ENCODE data around the gene ASXL1. TPM values are rescaled to one million over a fixed set of nuclear protein-coding genes. Genes with fewer than 3 reads are reported as not detected.

ASXL1 gene
- polyA plus RNA-seq, 1 of the 3 experiments (the other 2 are of a cell fraction) = 36.6 TPM

- ChIA-PET POLR2A (interaction anchor here (0.6 to 2.0 kb wide), 12 partner anchors 13 to 331 kb away, joined by 3 to 11 read pairs (median 4); no protein-coding TSS in a partner anchor), CTCF (interaction anchor here (0.9 to 4.1 kb wide), 7 partner anchors 13 to 37 kb away, joined by 3 to 41 read pairs (median 28); no protein-coding TSS in a partner anchor)
- Histone ChIP-seq H3K9me2 (no peaks in the 10 kb centered on the region), H4K20me1 (ENCODE audit: insufficient read depth) (peaks cover 37% of the 10 kb centered on the region), H3K36me3 (replicated peaks in 1 of 2; ENCODE audit: control insufficient read depth in 1 of 2, insufficient read depth in 2 of 2, low read length in 1 of 2) (peaks cover 0 to 5% of the 10 kb centered on the region in 2 experiments), H3K27me3 (ENCODE audit: insufficient read depth) (no peaks in the 10 kb centered on the region), H2AFZ (ENCODE audit: low read depth) (0 out of 2 replicates have a peak overlapping the region, but pooled peaks have one; percentile 68), H3K9ac (peak overlapping the region; percentile 81), H3F3A (replicated peaks; ENCODE audit: insufficient read depth) (peaks cover 5% of the 10 kb centered on the region), H3K4me3 (ENCODE audit: low read depth in 2 of 2, low read length in 1 of 2) (peak overlapping the region; percentile 79 to 86), H3K4me2 (peak overlapping the region; percentile 97), H3K4me1 (ENCODE audit: control insufficient read depth in 1 of 2, insufficient read depth in 2 of 2, low read depth in 1 of 2, low read length in 1 of 2) (peaks cover 0 to 46% of the 10 kb centered on the region in 2 experiments; a peak in 2 of 4 replicates), H3K79me2 (ENCODE audit: insufficient read depth) (peaks cover 44% of the 10 kb centered on the region), H3K27ac (ENCODE audit: low read depth in 2 of 2, low read length in 1 of 2) (peak overlapping the region; percentile 87 to 100), H3K9me3 (no peaks in the 10 kb centered on the region)
- WGBS (ENCODE audit: low lambda C conversion rate) = 3% methylated on average over 39 of the region's 79 CpGs
- peak; percentile 96 for DNase-seq
- no peak for TF ChIP-seq NRF1 (IDR thresholded peaks at IDR 0.05; ENCODE audit: low read depth, low read length)
- no peak for TF ChIP-seq USF2 (IDR thresholded peaks at IDR 0.05; ENCODE audit: borderline replicate concordance, low read depth, low read length)
- no peak for TF ChIP-seq FOXM1 (IDR thresholded peaks at IDR 0.05; ENCODE audit: low read depth)
- no peak; the same call in 1 of the 2 replicates for TF ChIP-seq GABPA (IDR thresholded peaks at IDR 0.05; ENCODE audit: low read depth)
- no peak for TF ChIP-seq FOSL2 (IDR thresholded peaks at IDR 0.05; ENCODE audit: borderline replicate concordance, low read depth)
- TF ChIP-seq RAD21 (IDR thresholded peaks at IDR 0.05; ENCODE audit: low read length) = no peak
- no peak for TF ChIP-seq IRF3 (IDR thresholded peaks at IDR 0.05; ENCODE audit: low read depth, low read length)
- TF ChIP-seq MXI1 (IDR thresholded peaks at IDR 0.05; ENCODE audit: low read depth, low read length) = peak; percentile 58; the same call in 1 of the 2 replicates
- peak in 1 of 2 experiments; percentile 31; a peak in 1 of 4 replicates for TF ChIP-seq EP300 (IDR thresholded peaks at IDR 0.05; ENCODE audit: borderline replicate concordance in 1 of 2, low read depth in 1 of 2, low read length in 1 of 2)
- 0 out of 2 replicates have a peak, but pooled peaks have one; percentile 11 for TF ChIP-seq ZBTB33 (IDR thresholded peaks at IDR 0.05; ENCODE audit: borderline replicate concordance, low read depth)
- 0 out of 2 replicates have a peak, but pooled peaks have one; percentile 16 for TF ChIP-seq TCF12 (IDR thresholded peaks at IDR 0.05)
- peak; percentile 55; the same call in 1 of the 2 replicates for TF ChIP-seq SIN3A (IDR thresholded peaks at IDR 0.05; ENCODE audit: borderline replicate concordance, low read depth, low read length)
- no peak for TF ChIP-seq REST (IDR thresholded peaks at IDR 0.05; ENCODE audit: low read depth, low read length)
- peak; percentile 43 for TF ChIP-seq PBX3 (IDR thresholded peaks at IDR 0.05)
- no peak for TF ChIP-seq EZH2phosphoT487 (IDR thresholded peaks at IDR 0.05; ENCODE audit: borderline replicate concordance, low read depth)
- peak; percentile 42 for TF ChIP-seq NFIC (IDR thresholded peaks at IDR 0.05; ENCODE audit: borderline replicate concordance)
- 0 out of 2 replicates have a peak, but pooled peaks have one; percentile 28 for TF ChIP-seq TEAD4 (IDR thresholded peaks at IDR 0.05; ENCODE audit: borderline replicate concordance, insufficient read depth)
- no peak for TF ChIP-seq ELF1 (IDR thresholded peaks at IDR 0.05)
- peak; percentile 51; the same call in 1 of the 2 replicates for TF ChIP-seq TAF1 (IDR thresholded peaks at IDR 0.05; ENCODE audit: borderline replicate concordance, low read depth, low read length)
- TF ChIP-seq FOXJ3 (CRISPR knock-in tag; IDR thresholded peaks at IDR 0.05) = no peak
- TF ChIP-seq RFX5 (IDR thresholded peaks at IDR 0.05; ENCODE audit: low read length) = no peak
- TF ChIP-seq GATA2 (CRISPR knock-in tag; IDR thresholded peaks at IDR 0.05) = no peak
Observed at GRCh38 chr20:32483351-32484224, 125.5 kb downstream of the ASXL1 start.
